BE2C (cell line): ENCODE results near the gene HLX.

Experiments
- DNase-seq: peaks from one replicate; pipeline ENCODE4 v3.0.0-alpha.2; 2020
- H3K27me3 ChIP-seq: fragments of 250-450 bp; sonication (Bioruptor Pico); 2 replicates; pipeline ENCODE4 v1.5.1; 2020; ENCODE audit warnings: mild to moderate bottlenecking
- H3K36me3 ChIP-seq: fragments of 250-450 bp; sonication (Bioruptor Pico); 2 replicates; pipeline ENCODE4 v1.5.1; 2020; ENCODE audit warnings: mild to moderate bottlenecking
- H3K4me1 ChIP-seq: fragments of 250-450 bp; sonication (Bioruptor Pico); 2 replicates; pipeline ENCODE4 v1.5.1; 2020
- H3K4me3 ChIP-seq: 2 replicates; pipeline ENCODE4 v1.5.1; 2011; ENCODE audit warnings: low read depth, low read length
- H3K9me3 ChIP-seq: fragments of 250-450 bp; sonication (Bioruptor Pico); 2 replicates; pipeline ENCODE4 v1.5.1; 2020
- TF ChIP-seq, protein P1 (sequence below): IDR thresholded peaks from 2 replicates; pipeline ENCODE4 v1.5.1; 2012; ENCODE audit warnings: mild to moderate bottlenecking, low read depth, low read length

Gene HLX

DNA sequence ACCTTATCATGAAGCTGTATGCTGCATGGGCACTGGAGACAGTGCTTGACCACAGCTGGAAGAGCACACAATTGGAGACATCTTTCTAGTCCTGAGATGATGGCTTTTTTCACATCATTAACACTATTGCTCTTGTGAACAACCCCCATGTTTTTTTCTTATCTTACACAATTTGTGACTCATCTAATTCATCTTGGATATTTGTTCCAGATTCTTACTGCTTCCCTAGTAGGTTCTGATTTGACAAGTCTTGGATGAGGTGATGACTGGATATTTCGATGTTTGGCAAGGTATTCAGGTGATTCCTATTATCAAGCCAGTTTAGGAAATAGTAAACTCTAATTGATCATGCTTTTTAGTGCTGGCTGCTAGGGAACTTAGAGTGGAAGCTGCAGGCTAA, 23.7 kb downstream of the HLX start:
- H3K4me1 ChIP-seq, result peaks cover 15% of the 10 kb centered on the region
- no peak overlapping the region for H3K4me3 ChIP-seq
- H3K36me3 ChIP-seq, result no peaks in the 10 kb centered on the region
- no peak for DNase-seq
- TF ChIP-seq, protein P1, sequence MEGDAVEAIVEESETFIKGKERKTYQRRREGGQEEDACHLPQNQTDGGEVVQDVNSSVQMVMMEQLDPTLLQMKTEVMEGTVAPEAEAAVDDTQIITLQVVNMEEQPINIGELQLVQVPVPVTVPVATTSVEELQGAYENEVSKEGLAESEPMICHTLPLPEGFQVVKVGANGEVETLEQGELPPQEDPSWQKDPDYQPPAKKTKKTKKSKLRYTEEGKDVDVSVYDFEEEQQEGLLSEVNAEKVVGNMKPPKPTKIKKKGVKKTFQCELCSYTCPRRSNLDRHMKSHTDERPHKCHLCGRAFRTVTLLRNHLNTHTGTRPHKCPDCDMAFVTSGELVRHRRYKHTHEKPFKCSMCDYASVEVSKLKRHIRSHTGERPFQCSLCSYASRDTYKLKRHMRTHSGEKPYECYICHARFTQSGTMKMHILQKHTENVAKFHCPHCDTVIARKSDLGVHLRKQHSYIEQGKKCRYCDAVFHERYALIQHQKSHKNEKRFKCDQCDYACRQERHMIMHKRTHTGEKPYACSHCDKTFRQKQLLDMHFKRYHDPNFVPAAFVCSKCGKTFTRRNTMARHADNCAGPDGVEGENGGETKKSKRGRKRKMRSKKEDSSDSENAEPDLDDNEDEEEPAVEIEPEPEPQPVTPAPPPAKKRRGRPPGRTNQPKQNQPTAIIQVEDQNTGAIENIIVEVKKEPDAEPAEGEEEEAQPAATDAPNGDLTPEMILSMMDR, result no peak
- no peaks in the 10 kb centered on the region; the same call in 1 of the 2 replicates for H3K9me3 ChIP-seq
- no peaks in the 10 kb centered on the region for H3K27me3 ChIP-seq

DNA sequence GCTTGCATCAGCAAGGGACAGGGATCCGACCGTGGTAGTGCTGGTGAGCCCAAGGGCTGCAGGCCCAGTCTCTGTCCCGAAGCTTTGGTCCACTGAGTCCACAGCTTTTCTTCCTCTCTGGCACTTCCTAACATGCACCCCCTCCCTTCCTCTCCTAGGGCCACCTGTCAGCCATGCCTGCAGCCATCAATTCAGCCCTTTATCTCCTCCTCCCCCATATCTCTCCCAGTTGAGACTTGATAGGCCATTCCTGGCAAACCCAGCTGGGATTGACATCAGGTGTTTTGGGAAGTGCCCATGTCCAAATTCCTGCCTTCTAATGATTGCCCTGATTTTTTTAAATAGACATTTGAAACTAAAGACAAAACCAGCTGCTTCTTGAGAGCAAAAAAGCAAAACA, 25.6 kb downstream of the HLX start:
- Histone ChIP-seq H3K27me3 (no peaks in the 10 kb centered on the region), H3K36me3 (no peaks in the 10 kb centered on the region), H3K9me3 (no peaks in the 10 kb centered on the region; the same call in 1 of the 2 replicates), H3K4me3 (no peak overlapping the region), H3K4me1 (peaks cover 15% of the 10 kb centered on the region)
- TF ChIP-seq, protein P1, result no peak
- DNase-seq, result no peak

DNA sequence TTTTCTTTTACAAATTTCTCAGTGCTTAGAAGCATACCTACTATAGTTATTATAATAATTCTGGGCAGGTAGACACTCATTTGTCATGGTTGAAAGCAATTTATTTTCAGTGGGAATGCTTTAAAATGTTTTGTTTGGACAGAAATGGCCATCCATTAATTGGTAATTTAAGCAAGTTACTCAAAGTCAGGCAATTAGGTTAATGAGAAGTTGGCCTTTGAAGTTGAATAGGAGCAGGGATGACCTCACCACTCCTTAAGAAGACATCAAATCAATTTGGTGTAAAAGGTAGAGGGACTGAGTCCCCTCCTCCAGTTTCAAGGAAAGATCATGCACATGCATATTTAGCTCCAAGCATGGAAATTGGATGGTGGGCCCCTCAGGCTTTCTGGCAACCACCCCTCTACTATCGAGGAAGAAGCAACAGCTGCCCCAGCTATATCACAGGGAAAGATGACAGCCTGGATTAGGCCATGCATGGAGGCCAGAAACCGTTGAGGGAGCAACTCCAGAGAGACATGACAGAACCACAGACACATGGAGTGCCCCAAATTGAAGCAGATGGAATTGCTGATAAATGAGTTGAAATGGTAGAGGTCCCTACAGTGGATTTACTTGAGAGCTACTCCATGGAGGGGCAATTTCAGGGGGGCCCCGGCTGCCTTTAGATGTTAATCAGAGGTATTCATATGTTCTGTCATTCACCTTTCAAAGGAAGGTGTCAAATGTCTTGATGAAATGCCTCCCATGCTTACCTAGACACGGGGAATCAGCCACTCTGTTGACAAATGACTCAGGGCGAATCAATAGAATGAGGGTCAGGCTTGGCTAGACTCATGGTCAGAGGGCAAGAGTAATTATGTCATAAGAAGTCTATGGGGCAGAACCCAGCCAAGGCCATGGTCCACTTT, 26.7 kb downstream of the HLX start:
- Histone ChIP-seq H3K36me3 (no peaks in the 10 kb centered on the region), H3K27me3 (no peaks in the 10 kb centered on the region), H3K4me3 (no peak overlapping the region), H3K9me3 (no peaks in the 10 kb centered on the region; the same call in 1 of the 2 replicates), H3K4me1 (peaks cover 12% of the 10 kb centered on the region)
- TF ChIP-seq, protein P1, result no peak
- no peak for DNase-seq

DNA sequence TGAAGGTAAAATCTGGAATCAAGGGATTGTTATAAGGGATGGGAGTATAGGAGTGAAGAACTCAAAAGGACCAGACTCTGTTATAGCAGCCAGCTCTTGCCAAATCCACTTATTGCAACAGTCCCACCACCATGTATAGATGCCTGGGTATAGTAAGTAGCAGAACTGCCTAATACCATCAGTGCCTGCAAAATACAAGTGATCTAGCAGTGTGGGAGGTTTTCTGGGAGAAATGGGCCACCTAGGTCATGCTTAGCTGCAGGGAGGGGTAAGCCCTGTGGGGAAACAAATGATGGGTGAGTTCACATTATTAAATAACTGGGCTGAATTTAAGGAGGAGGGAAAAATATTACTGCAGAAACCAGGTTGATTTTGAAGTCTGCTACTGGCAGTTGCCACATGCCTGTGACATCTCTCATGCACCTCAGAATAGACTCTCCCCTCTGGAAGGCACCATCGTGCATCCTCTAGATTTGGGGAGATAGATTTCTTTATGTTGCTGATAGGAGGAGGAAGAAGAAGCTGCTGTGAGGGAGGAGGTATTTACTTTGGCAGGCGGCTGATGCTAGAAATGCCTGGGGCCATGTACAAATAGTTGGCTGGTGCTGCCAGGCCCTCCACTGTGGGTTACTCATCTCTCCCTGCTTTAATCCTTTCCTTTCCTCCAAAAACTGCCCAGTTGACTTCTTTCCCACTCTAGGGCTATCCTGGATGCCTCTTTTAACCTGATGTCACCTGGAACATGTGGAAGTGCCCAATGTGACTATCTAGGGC, 27.5 kb downstream of the HLX start:
- no peaks in the 10 kb centered on the region for H3K27me3 ChIP-seq
- peak; percentile 32 for DNase-seq
- no peak overlapping the region for H3K4me3 ChIP-seq
- H3K36me3 ChIP-seq, result no peaks in the 10 kb centered on the region
- TF ChIP-seq, protein P1, result no peak
- peaks cover 12% of the 10 kb centered on the region for H3K4me1 ChIP-seq
- H3K9me3 ChIP-seq, result no peaks in the 10 kb centered on the region

DNA sequence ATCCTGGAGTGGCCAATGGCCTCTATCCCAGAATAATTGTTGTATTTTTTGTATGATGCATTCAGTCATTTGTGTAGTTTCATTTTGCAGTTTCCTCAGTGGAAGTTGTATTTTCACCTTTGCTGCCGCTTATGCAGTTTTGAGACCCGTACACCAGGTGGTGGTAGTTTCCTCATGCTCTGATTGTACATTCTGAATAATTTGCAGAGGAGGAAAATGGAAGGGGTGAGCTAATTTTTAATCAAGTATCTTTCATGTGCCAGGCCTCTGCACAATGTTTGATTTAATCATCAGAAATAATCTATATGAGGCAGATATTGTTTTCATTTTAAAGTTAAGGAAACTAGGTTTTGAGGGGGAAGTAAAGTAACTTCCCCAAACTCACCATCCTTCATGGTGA, 29.5 kb downstream of the HLX start:
- Histone ChIP-seq H3K9me3 (no peaks in the 10 kb centered on the region), H3K27me3 (no peaks in the 10 kb centered on the region), H3K36me3 (no peaks in the 10 kb centered on the region), H3K4me3 (no peak overlapping the region), H3K4me1 (peaks cover 12% of the 10 kb centered on the region)
- TF ChIP-seq, protein P1, result peak; percentile 79
- no peak for DNase-seq

DNA sequence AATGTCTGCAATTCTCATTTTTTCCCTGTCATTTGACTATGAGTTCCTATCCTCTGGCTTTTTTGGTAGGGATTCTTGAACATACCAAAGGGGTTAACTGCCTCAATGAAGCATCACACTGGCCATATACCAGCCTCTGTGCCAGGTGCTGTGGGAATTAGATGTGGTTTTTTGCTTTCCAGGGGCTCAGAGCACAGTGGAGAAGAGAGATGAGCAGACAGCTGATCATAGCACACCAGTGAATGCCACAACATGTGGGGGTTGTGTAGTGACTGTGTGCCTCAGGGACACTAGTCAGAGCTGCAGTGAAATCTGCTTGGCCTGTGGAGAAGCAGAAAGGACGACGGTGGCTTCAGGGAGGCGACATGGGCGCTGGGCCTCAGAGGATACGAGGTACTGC, 30.8 kb downstream of the HLX start:
- no peak overlapping the region for H3K4me3 ChIP-seq
- TF ChIP-seq, protein P1, result no peak
- no peaks in the 10 kb centered on the region for H3K27me3 ChIP-seq
- H3K4me1 ChIP-seq, result peaks cover 12% of the 10 kb centered on the region
- no peak for DNase-seq
- no peaks in the 10 kb centered on the region for H3K36me3 ChIP-seq
- H3K9me3 ChIP-seq, result no peaks in the 10 kb centered on the region
